ENCODE data around the gene VGLL4.

Gene VGLL4

GRCh38 chr3:11651900-11652299, 8.2 kb upstream of the VGLL4 start:
- DNase-seq = no peak

GRCh38 chr3:11651477-11651876, 7.8 kb upstream of the VGLL4 start:
- DNase-seq = no peak

GRCh38 chr3:11650391-11650790, 6.7 kb upstream of the VGLL4 start:
- no peak for DNase-seq

- no peak for DNase-seq
Measured at GRCh38 chr3:11648735-11649134, 5.0 kb upstream of the VGLL4 start.

GRCh38 chr3:11643201-11643603, 513 bp downstream of the VGLL4 start:
- DNase-seq = no peak

- DNase-seq = peak; percentile 64
Measured at GRCh38 chr3:11642431-11643191, 1.1 kb downstream of the VGLL4 start.

GRCh38 chr3:11641683-11642430, 1.9 kb downstream of the VGLL4 start:
- DNase-seq = no peak

GRCh38 chr3:11641316-11641682, 2.4 kb downstream of the VGLL4 start:
- DNase-seq = no peak

GRCh38 chr3:11640009-11640673, 3.6 kb downstream of the VGLL4 start:
- no peak for DNase-seq

GRCh38 chr3:11638495-11639358, 5.0 kb downstream of the VGLL4 start:
- no peak for DNase-seq

GRCh38 chr3:11637901-11638458, 5.7 kb downstream of the VGLL4 start:
- no peak for DNase-seq

- no peak for DNase-seq
Measured at GRCh38 chr3:11636394-11636770, 7.3 kb downstream of the VGLL4 start.

GRCh38 chr3:11635680-11636393, 7.9 kb downstream of the VGLL4 start:
- DNase-seq = no peak

- no peak for DNase-seq
Measured at GRCh38 chr3:11634974-11635612, 8.6 kb downstream of the VGLL4 start.

GRCh38 chr3:11634081-11634635, 9.6 kb downstream of the VGLL4 start:
- no peak for DNase-seq

GRCh38 chr3:11632966-11633365, 10.7 kb downstream of the VGLL4 start:
- no peak for DNase-seq

- no peak for DNase-seq
Measured at GRCh38 chr3:11632564-11632963, 11.2 kb downstream of the VGLL4 start.

GRCh38 chr3:11631820-11632219, 11.9 kb downstream of the VGLL4 start:
- DNase-seq = no peak

- no peak for DNase-seq
Measured at GRCh38 chr3:11629716-11630115, 14.0 kb downstream of the VGLL4 start.

GRCh38 chr3:11627612-11628011, 16.1 kb downstream of the VGLL4 start:
- DNase-seq = no peak

- no peak for DNase-seq
Measured at GRCh38 chr3:11626084-11626463, 17.6 kb downstream of the VGLL4 start.
